NCI-H510A treated with DMSO at 0.1 percent for 48 hours (cell line): ENCODE measurements around the gene MAPK7.

Experiments used
- DNase-seq: peaks from one replicate; lab custom pipeline; 2025; lab: John Stamatoyannopoulos, UW

The MAPK7 gene

GRCh38 chr17:19378416-19379360 lies at the start of gene MAPK7:
MAPK7 (plus strand) TSS chr17:19378498; CDS start chr17:19378901, 403 bp downstream.
- no peak for DNase-seq

GRCh38 chr17:19329136-19329535 lies 49.2 kb upstream of the MAPK7 start:
- no peak for DNase-seq

GRCh38 chr17:19329839-19330238 lies 48.5 kb upstream of the MAPK7 start:
- no peak for DNase-seq

GRCh38 chr17:19330271-19330670 lies 48.0 kb upstream of the MAPK7 start:
- no peak for DNase-seq

GRCh38 chr17:19331134-19331533 lies 47.2 kb upstream of the MAPK7 start:
- DNase-seq, result no peak

GRCh38 chr17:19331543-19332245 lies 46.6 kb upstream of the MAPK7 start:
- no peak for DNase-seq

- no peak for DNase-seq
Measured at GRCh38 chr17:19332371-19333131, 45.7 kb upstream of the MAPK7 start.

- DNase-seq, result no peak
Measured at GRCh38 chr17:19333132-19333440, 45.2 kb upstream of the MAPK7 start.

GRCh38 chr17:19333736-19334290 lies 44.5 kb upstream of the MAPK7 start:
- DNase-seq, result no peak

- DNase-seq, result no peak
Measured at GRCh38 chr17:19334331-19334730, 44.0 kb upstream of the MAPK7 start.

GRCh38 chr17:19335951-19336631 lies 42.2 kb upstream of the MAPK7 start:
- no peak for DNase-seq

- DNase-seq, result no peak
Measured at GRCh38 chr17:19336938-19337711, 41.2 kb upstream of the MAPK7 start.

GRCh38 chr17:19337712-19338023 lies 40.6 kb upstream of the MAPK7 start:
- DNase-seq, result no peak

- peak; percentile 40 for DNase-seq
Measured at GRCh38 chr17:19338031-19338990, 40.0 kb upstream of the MAPK7 start.

GRCh38 chr17:19339341-19339815 lies 38.9 kb upstream of the MAPK7 start:
- no peak for DNase-seq

- DNase-seq, result no peak
Measured at GRCh38 chr17:19341211-19341631, 37.1 kb upstream of the MAPK7 start.

GRCh38 chr17:19341641-19342610 lies 36.4 kb upstream of the MAPK7 start:
- no peak for DNase-seq

- no peak for DNase-seq
Measured at GRCh38 chr17:19342611-19343255, 35.6 kb upstream of the MAPK7 start.
